ENCODE data around the gene BCOR.

BCOR gene

DNA sequence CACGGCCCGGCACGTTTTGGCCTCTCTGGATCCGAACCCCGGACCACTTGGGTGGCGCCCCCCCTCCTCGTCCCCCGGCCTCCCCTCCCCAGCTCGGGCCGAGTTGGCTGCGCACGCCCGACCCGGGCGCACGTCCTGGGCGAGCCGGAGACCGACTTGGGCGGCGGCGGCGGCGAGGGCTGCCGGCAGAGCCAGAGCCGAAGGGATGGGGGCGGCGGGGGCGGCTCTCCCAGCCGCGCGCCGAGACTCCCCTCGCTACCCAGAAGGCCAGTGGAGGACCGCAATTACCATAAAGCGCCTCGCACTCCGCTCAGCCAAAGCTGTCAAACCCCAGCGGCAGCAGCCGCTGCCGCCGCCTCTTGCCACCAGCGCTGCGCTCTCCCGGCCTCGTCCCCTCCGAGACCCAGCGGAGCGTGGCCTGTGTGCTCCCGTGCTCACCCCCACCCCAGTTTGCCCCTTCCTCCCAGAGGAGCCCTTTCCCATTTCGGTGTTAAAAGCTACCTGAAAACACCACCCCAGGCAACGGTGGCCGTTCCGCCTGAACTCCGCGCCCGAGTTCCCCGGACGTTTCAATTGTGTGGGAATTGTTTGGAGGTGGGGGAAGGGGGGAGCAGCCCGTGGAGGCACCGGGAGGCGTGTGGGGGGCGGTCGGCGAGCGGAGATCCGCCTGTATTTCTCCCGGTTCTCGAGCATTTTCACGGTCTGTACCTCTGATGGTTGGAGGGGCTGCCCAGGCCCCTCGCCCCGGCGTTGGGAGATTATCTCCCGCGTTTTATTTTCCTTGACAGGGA, 701 bp upstream of the BCOR start:
- DNase-seq (ENCODE audit: low read depth), result peak; percentile 69

DNA sequence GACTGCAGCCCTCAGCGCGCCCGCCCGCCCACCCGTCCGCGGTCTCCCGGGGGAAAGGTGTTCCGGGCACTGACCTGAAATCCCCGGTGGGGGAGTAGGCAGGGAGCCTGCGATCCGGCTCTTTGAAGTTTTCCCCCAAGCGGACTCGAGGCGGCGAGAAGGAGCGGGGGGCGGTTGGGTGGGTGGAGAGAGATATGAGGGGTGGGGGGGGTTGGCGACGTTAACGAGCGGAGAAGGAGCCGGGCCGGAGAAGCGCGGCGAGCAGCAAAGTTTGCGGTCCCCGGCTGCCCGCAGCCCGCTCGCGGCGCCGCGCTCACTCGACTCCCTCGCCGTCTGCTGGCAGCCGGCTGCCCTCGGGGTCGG, 636 bp downstream of the BCOR start:
- DNase-seq (ENCODE audit: low read depth), result no peak

DNA sequence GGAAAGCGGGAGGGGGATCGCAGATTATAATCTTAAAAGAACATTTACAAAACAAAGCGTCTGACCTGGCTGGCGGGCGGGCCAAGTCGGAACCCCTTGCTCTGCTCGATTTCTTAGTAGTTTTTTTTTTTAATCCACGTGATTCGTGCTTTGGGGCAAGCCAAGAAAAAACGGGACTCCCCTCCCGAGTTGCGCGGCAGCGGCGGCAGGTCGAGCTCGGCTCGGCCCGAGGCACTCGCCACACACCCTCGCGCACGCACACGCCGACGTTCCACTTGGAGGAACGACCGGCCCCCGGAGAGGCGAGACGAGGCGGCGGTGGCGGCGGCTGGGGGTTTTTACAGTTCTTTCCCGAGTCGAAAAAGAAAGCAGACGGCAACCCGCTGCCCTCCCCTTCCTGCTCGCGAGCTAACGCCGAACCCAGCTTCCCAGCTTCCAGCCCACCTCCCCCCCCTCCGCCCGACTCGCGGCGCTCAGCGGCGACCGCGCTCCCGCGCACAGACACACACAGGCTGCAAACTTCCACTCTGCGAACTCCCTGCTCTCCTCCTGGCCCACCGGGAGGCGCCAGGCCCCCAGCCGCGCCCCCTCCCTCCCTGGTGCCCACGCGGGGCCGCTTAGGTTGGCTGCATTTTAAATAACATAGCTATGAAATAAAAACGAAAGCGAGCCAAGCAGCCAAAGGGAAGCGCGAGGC, 1.2 kb downstream of the BCOR start:
- DNase-seq (ENCODE audit: low read depth), result peak; percentile 48

DNA sequence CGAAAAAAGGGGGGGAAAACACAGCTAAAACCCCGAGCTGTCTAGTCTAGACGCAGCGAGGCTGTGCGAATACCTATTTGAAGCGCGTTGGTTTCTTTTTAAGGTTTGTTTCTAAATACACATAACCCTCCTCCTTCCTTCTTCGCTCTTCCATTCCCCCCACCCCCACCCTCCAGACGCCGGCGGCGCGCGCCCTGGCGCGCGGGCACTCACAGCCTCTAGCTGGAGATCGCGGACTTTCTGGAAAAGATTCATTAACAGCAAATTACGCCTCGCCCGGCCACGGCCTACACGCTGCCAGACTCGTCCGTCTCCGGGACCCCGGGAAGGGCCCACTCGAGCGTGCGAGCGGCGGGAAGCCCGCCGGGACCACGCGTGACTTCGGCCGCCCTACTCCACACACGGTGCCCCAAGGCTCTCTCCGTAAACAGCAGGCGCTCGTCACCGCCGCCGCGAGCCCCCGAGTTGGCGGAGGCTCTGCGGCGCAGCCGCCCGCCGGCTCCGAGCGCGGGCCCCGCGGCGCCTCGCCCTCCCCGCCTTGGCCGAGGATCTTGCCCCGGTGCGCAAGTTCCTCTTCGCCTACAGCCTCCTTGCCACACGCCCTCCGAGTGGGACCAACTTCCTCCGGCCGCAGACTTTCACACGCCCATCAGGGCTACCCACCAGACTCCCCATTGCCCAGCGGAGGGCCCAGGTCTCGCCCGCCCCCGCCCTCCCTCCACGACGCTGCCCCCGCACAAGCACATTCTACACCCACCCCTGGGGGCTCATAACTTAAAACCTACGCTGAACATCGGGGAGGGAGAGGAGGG, 2.0 kb downstream of the BCOR start:
- DNase-seq (ENCODE audit: low read depth), result peak; percentile 46

- peak; percentile 28 for DNase-seq (ENCODE audit: low read depth)
Measured at GRCh38 chrX:40094900-40095582, 2.7 kb downstream of the BCOR start.

GRCh38 chrX:40094041-40094899, 3.5 kb downstream of the BCOR start:
- peak; percentile 57 for DNase-seq (ENCODE audit: low read depth)

DNA sequence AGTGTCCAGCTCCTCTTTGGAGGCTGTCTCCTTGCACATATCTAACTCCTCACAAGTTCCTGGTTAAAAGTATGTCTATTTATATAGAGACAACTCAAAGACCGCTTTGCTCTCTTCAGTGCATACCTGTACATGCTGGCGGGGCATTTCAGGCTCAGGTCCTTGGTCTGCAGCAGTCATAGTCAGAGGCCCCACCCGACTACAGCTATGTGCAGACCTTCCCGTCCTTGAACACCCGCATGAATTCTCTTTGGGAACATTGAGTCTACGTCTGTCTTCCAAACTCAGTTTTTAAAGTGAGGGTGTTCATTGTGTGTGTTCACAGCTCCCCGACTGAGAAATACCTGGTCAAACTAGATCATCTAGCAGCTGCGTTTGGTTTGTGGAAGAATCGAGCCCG, 4.2 kb downstream of the BCOR start:
- no peak for DNase-seq (ENCODE audit: low read depth)

GRCh38 chrX:40092808-40093435, 4.8 kb downstream of the BCOR start:
- no peak for DNase-seq (ENCODE audit: low read depth)

DNA sequence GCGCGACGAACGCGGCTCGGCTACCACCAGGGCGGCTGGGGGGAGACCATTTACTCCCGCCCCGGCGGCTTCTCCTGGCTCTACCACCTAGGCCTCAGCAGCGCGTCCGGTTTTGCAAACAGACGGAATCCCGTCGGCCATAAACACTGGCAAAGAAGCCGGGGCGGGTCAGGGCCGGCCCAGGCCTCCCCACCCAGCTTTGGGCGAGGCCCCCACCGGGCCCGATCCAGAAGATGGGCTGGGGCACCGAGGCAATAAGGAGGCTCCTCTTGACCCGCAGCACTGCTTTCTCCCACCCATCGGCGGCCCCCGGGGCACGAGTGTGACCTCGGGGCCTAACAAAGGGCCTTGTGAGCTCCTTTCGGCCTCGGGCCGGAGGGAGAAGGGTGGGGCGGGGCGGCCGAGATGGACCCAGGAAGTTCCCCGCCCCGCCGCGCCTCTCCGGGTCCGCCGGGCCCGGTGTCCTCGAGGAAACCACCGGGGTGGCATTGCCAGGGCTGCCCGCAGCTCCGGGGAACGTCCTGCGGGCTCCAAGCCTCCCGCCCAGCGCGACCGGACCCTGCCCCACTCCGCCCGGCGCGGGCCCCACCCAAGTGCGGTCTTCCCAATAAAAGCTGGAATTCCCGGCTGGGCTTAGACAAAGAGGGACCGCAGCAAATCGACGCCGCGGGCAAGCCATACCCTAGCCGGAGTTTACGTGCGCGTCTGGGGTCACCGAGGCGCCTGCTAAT, 5.9 kb downstream of the BCOR start:
- no peak for DNase-seq (ENCODE audit: low read depth)

DNA sequence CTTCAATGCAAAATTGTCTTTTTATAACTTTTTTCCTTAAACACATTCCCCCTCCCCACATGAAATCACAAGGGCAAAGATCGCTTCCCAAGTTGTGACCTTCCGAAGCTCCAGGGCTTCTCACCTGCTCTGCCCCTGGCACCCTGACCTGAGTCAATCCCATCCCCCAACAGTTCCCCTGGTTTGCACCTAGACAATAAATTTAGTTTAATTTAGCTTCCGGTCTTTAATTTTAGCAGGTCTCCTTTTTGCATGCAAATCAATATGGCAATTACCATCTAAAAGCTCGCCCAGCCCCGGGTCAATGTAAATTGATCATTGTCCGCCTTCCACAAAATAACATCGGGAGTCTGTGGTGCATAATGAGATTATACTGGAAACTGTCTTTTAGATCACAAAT, 6.8 kb downstream of the BCOR start:
- no peak for DNase-seq (ENCODE audit: low read depth)

GRCh38 chrX:40090050-40090804, 7.5 kb downstream of the BCOR start:
- peak; percentile 23 for DNase-seq (ENCODE audit: low read depth)

DNA sequence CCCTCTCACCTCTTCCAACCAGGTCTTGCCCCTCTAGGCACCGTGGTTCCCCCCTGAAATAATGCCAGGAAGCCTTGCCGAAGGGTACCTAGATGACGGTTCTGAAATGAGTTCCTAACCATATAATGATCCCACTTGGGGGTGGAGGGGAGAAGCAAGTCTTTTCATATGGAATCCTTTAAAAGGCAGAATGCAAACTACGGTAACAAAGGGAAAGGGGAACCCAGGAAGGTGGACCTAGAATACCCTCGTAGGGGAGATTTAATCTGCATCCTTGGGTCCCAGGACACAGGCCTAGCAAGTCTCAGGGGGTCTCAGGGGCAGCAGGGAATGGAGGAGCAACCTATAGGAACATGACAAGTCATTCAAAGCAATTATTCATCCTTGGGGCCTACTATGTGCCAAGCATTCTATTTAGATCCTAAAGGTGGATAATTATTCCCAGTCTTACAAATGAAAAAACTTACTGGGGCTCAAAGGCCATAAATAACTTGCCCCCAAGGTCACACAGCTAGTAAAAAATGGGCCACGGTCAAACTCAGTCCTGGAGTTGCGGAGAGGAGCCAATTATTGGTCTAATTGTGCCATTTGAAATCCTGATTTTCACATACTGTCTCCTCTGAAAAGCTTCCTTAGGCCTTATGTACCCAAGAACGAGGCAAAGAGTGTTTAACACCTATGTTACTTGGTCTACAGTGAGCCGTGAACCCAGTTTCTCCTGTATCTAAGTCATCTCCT, 8.8 kb downstream of the BCOR start:
- DNase-seq (ENCODE audit: low read depth), result no peak

- DNase-seq (ENCODE audit: low read depth), result no peak
Measured at GRCh38 chrX:40088299-40088625, 9.5 kb downstream of the BCOR start.

- DNase-seq (ENCODE audit: low read depth), result no peak
Measured at GRCh38 chrX:40087425-40088298, 10.1 kb downstream of the BCOR start.

GRCh38 chrX:40086569-40087335, 11.0 kb downstream of the BCOR start:
- no peak for DNase-seq (ENCODE audit: low read depth)

DNA sequence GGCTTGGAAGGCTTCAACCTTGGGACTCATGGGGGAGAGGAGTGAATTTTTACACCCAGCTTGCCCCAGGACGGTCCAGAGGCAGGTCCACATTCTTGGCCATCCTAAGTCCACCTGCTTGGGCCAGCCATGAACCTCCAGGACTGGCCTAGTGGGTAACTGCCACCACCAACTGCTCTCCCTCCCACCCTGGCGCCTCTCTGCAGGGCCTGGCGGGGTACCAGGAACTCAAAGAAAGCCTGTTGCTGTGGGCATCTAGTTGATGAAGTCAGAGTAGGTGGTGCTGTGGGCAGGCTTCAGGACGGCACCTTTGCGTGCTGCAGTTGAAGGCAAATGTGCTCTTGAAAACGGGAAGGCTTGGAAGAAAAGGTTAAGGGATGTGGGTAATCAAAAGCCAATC, 12.0 kb downstream of the BCOR start:
- DNase-seq (ENCODE audit: low read depth), result no peak

- peak; percentile 61 for DNase-seq (ENCODE audit: low read depth)
Measured at GRCh38 chrX:40085102-40085551, 12.6 kb downstream of the BCOR start.

All from ELR (cell line).